Right forelimb (tissue), 1 donor: Measurements from ENCODE around the gene ITGA6.

Experiments used
- DNase-seq: peaks from one replicate; pipeline ENCODE4 v3.0.0-alpha.2; 2018

Gene ITGA6

GRCh38 chr2:172442072-172442895, 14.9 kb downstream of the ITGA6 start:
- no peak for DNase-seq

- DNase-seq, result no peak
Observed at GRCh38 chr2:172445851-172446250, 18.5 kb downstream of the ITGA6 start.

- DNase-seq, result no peak
Observed at GRCh38 chr2:172446474-172447063, 19.2 kb downstream of the ITGA6 start.

GRCh38 chr2:172447811-172448493, 20.6 kb downstream of the ITGA6 start:
- DNase-seq, result no peak

GRCh38 chr2:172448544-172449267, 21.3 kb downstream of the ITGA6 start:
- DNase-seq, result no peak

GRCh38 chr2:172449911-172450550, 22.6 kb downstream of the ITGA6 start:
- no peak for DNase-seq

GRCh38 chr2:172451923-172452322, 24.5 kb downstream of the ITGA6 start:
- no peak for DNase-seq

GRCh38 chr2:172452845-172453244, 25.5 kb downstream of the ITGA6 start:
- DNase-seq, result no peak

GRCh38 chr2:172454404-172455120, 27.2 kb downstream of the ITGA6 start:
- no peak for DNase-seq

GRCh38 chr2:172455121-172455515, 27.7 kb downstream of the ITGA6 start:
- DNase-seq, result no peak

- no peak for DNase-seq
Observed at GRCh38 chr2:172456002-172456401, 28.6 kb downstream of the ITGA6 start.

- no peak for DNase-seq
Observed at GRCh38 chr2:172457536-172457935, 30.1 kb downstream of the ITGA6 start.

GRCh38 chr2:172458561-172459124, 31.3 kb downstream of the ITGA6 start:
- DNase-seq, result no peak

- no peak for DNase-seq
Observed at GRCh38 chr2:172460780-172461201, 33.4 kb downstream of the ITGA6 start.

GRCh38 chr2:172461591-172462372, 34.4 kb downstream of the ITGA6 start:
- peak; percentile 56 for DNase-seq

- no peak for DNase-seq
Observed at GRCh38 chr2:172462373-172462848, 35.0 kb downstream of the ITGA6 start.

- DNase-seq, result no peak
Observed at GRCh38 chr2:172462849-172463381, 35.5 kb downstream of the ITGA6 start.

- DNase-seq, result no peak
Observed at GRCh38 chr2:172464400-172465129, 37.2 kb downstream of the ITGA6 start.
